ENCODE data around the gene CACNA2D2. TPM values are rescaled to one million over a fixed set of nuclear protein-coding genes. Genes with fewer than 3 reads are reported as not detected.
A peak's percentile ranks its signal among the peaks of the same experiment; 100 is the strongest.

The CACNA2D2 gene
- total and polyA plus RNA-seq, 8 donors: 15.4 to 86.6 (median 30.2) TPM

GRCh38 chr3:50427217-50427616 lies 76.2 kb downstream of the CACNA2D2 start:
- no peak for DNase-seq
- Histone ChIP-seq H3K9me3 (no peaks in the 10 kb centered on the region), H3K4me1 (no peaks in the 10 kb centered on the region), H3K36me3 (no peaks in the 10 kb centered on the region), H3K27ac (no peak overlapping the region), H3K27me3 (no peaks in the 10 kb centered on the region), H3K4me3 (no peak overlapping the region)
- ATAC-seq: no peak
- intact Hi-C loops (cut with DNase I): no loop called here
- no peak for TF ChIP-seq CTCF (IDR thresholded peaks at IDR 0.05)

GRCh38 chr3:50425911-50426310 lies 77.5 kb downstream of the CACNA2D2 start:
- H3K4me1 ChIP-seq: no peaks in the 10 kb centered on the region
- intact Hi-C loops (cut with DNase I): no loop called here
- no peaks in the 10 kb centered on the region for H3K36me3 ChIP-seq
- no peak overlapping the region for H3K4me3 ChIP-seq
- no peaks in the 10 kb centered on the region for H3K9me3 ChIP-seq
- DNase-seq (no peak), ATAC-seq (no peak)
- no peaks in the 10 kb centered on the region for H3K27me3 ChIP-seq
- no peak for TF ChIP-seq CTCF (IDR thresholded peaks at IDR 0.05)
- no peak overlapping the region for H3K27ac ChIP-seq

GRCh38 chr3:50423543-50423942 lies 79.9 kb downstream of the CACNA2D2 start:
- ATAC-seq: peak; percentile 75
- no peak for TF ChIP-seq CTCF (IDR thresholded peaks at IDR 0.05)
- no peaks in the 10 kb centered on the region for H3K36me3 ChIP-seq
- no peaks in the 10 kb centered on the region for H3K27me3 ChIP-seq
- intact Hi-C loops (cut with DNase I): no loop called here
- no peak overlapping the region for H3K27ac ChIP-seq
- H3K4me3 ChIP-seq: no peak overlapping the region
- H3K9me3 ChIP-seq: no peaks in the 10 kb centered on the region
- no peaks in the 10 kb centered on the region for H3K4me1 ChIP-seq
- DNase-seq: peak in 2 of 4 donors; percentile 37 to 52

GRCh38 chr3:50422153-50422552 lies 81.3 kb downstream of the CACNA2D2 start:
- Histone ChIP-seq H3K4me3 (no peak overlapping the region), H3K9me3 (no peaks in the 10 kb centered on the region), H3K27me3 (no peaks in the 10 kb centered on the region), H3K4me1 (no peaks in the 10 kb centered on the region), H3K27ac (no peak overlapping the region), H3K36me3 (no peaks in the 10 kb centered on the region)
- intact Hi-C loops (cut with DNase I): no loop called here
- DNase-seq (no peak), ATAC-seq (no peak)
- no peak for TF ChIP-seq CTCF (IDR thresholded peaks at IDR 0.05)

GRCh38 chr3:50419595-50420370 lies 83.7 kb downstream of the CACNA2D2 start:
- TF ChIP-seq CTCF (IDR thresholded peaks at IDR 0.05): no peak
- Histone ChIP-seq H3K4me3 (no peak overlapping the region), H3K27ac (no peak overlapping the region), H3K9me3 (no peaks in the 10 kb centered on the region), H3K36me3 (no peaks in the 10 kb centered on the region), H3K27me3 (no peaks in the 10 kb centered on the region), H3K4me1 (no peaks in the 10 kb centered on the region)
- intact Hi-C loops (cut with DNase I): no loop called here
- DNase-seq (no peak), ATAC-seq (no peak)
